ENCODE results near the gene PRSS48.
"Not testable (repeated sequence)": the region's sequence is repeated elsewhere in the genome, so short reads cannot be mapped to it uniquely, and the experiment has no call there.

GRCh38 chr4:151322161-151322560 is 45.2 kb downstream of the PRSS48 start:
- TF ChIP-seq CTCF, POLR2A (IDR thresholded peaks at IDR 0.05): not testable (repeated sequence)

All from uterus (tissue), 2 donors.